Suprapubic skin (tissue), 4 donors: ENCODE measurements around the gene TNFRSF4. TPM values are rescaled to one million over a fixed set of nuclear protein-coding genes. Genes with fewer than 3 reads are reported as not detected.

Source experiments
- DNase-seq, 2 donors: peaks; one replicate each; pipeline ENCODE4 v3.0.0-alpha.2; 2019; ENCODE audit warnings: low spot score in 2 of 2
- H3K27ac ChIP-seq: fragments of 200-600 bp; sonication (generic); one replicate; pipeline ENCODE4 v1.5.1; 2019
- H3K27me3 ChIP-seq: fragments of 200-600 bp; sonication (generic); one replicate; pipeline ENCODE4 v1.5.1; 2019
- H3K36me3 ChIP-seq: fragments of 200-600 bp; sonication (generic); one replicate; pipeline ENCODE4 v1.5.1; 2019
- H3K4me1 ChIP-seq: fragments of 200-600 bp; sonication (generic); one replicate; pipeline ENCODE4 v1.5.1; 2019
- H3K4me3 ChIP-seq: fragments of 200-600 bp; sonication (generic); one replicate; pipeline ENCODE4 v1.5.1; 2019; ENCODE audit warnings: mild to moderate bottlenecking
- H3K9me3 ChIP-seq: fragments of 200-600 bp; sonication (generic); one replicate; pipeline ENCODE4 v1.5.1; 2019
- EP300 ChIP-seq: sonication (generic); formaldehyde crosslinking; IDR thresholded peaks from one replicate; pipeline ENCODE4 v1.6.1; 2017; ENCODE audit warnings: antibody characterized with exemption
- POLR2A ChIP-seq, 2 donors: fragments of 450-650 bp; IDR thresholded peaks; one replicate each; pipeline ENCODE4 v1.6.1; 2017; ENCODE audit warnings: antibody characterized with exemption in 2 of 2, mild to moderate bottlenecking in 2 of 2, moderate library complexity in 2 of 2
- POLR2AphosphoS5 ChIP-seq, 3 donors: sonication (generic); formaldehyde crosslinking; IDR thresholded peaks; one replicate each; pipeline ENCODE4 v1.6.1; 2017; ENCODE audit warnings: antibody characterized with exemption in 3 of 3
- WGBS: methylation state at CpG from one replicate; pipeline ENCODE4 v1.1.5; 2018; 5-methylcytosine and 5-hydroxymethylcytosine counted together
- total RNA-seq, 4 donors: library from RNA; depleted of rRNA; stranded (reverse); fragments of >200 nt; gene quantifications; one replicate each; pipeline ENCODE4 v1.1.0, GENCODE V29; 2016
- TF ChIP-seq, protein P1 (sequence below), 2 donors: fragments of 200-600 bp in 1 of 2; fragments of 450-650 bp in 1 of 2; sonication (generic) in 1 of 2; IDR thresholded peaks; one replicate each; pipeline ENCODE4 v1.5.1; 2016 to 2019; ENCODE audit warnings: antibody characterized with exemption in 2 of 2, mild to moderate bottlenecking in 1 of 2, moderate library complexity in 1 of 2

Gene TNFRSF4
- total RNA-seq, 4 donors from 2014 or later: 0.42 to 1.4 (median 0.72) TPM; not detected in 1

DNA sequence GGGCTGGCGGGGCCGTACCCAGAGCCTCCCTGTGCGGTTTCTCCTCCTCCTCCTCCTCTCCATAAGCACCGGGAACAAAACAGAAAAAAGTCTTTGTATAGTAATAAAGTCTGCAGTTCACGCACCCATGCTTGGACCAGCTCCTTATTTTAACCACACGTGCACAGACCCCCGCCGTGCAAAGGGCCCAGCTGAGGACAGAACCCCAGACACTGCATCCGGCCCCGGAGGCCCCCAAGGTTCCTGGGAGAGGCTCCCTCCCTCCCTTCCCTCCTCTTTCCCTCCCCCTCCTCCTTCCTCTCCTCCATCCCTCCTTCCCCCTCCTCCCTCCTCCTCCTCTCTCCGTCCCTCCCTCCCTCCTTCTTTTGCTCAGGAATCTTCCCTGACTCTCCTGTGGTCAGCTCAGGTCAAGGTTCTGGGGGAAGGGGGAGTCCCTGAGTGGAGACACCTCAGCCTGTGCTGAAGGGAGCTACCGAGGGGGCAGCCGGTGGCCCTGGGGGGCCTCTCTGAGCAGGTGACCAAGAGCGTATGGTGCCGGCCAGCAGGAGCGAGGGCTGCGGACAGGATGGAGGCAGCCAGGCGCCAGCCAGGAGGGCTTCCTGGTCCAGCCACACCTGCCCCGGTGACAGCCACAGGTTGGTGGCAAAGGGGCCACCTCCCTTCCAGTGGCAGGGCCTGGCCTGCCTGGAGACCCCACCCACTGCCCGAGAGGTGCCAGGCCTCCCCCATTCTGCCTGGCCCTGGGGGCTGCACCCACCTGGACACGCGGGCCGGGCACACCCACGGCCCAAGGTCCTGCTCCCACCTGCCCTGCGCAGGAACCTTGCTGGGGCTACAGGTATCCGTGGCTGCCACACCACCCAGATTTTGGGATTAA lies 43.5 kb downstream of the TNFRSF4 start:
- Histone ChIP-seq H3K27me3 (peaks cover 75% of the 10 kb centered on the region), H3K9me3 (no peaks in the 10 kb centered on the region), H3K4me3 (no peak overlapping the region), H3K27ac (no peak overlapping the region), H3K36me3 (no peaks in the 10 kb centered on the region), H3K4me1 (peaks cover 20% of the 10 kb centered on the region)
- 58% methylated on average over 18 of the region's 26 CpGs for WGBS
- TF ChIP-seq POLR2A (IDR thresholded peaks at IDR 0.05): no peak
- no peak for TF ChIP-seq POLR2AphosphoS5 (IDR thresholded peaks at IDR 0.05)
- TF ChIP-seq, protein P1, sequence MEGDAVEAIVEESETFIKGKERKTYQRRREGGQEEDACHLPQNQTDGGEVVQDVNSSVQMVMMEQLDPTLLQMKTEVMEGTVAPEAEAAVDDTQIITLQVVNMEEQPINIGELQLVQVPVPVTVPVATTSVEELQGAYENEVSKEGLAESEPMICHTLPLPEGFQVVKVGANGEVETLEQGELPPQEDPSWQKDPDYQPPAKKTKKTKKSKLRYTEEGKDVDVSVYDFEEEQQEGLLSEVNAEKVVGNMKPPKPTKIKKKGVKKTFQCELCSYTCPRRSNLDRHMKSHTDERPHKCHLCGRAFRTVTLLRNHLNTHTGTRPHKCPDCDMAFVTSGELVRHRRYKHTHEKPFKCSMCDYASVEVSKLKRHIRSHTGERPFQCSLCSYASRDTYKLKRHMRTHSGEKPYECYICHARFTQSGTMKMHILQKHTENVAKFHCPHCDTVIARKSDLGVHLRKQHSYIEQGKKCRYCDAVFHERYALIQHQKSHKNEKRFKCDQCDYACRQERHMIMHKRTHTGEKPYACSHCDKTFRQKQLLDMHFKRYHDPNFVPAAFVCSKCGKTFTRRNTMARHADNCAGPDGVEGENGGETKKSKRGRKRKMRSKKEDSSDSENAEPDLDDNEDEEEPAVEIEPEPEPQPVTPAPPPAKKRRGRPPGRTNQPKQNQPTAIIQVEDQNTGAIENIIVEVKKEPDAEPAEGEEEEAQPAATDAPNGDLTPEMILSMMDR (IDR thresholded peaks at IDR 0.05): no peak
- peak in 1 of 2 donors; percentile 47 for DNase-seq

DNA sequence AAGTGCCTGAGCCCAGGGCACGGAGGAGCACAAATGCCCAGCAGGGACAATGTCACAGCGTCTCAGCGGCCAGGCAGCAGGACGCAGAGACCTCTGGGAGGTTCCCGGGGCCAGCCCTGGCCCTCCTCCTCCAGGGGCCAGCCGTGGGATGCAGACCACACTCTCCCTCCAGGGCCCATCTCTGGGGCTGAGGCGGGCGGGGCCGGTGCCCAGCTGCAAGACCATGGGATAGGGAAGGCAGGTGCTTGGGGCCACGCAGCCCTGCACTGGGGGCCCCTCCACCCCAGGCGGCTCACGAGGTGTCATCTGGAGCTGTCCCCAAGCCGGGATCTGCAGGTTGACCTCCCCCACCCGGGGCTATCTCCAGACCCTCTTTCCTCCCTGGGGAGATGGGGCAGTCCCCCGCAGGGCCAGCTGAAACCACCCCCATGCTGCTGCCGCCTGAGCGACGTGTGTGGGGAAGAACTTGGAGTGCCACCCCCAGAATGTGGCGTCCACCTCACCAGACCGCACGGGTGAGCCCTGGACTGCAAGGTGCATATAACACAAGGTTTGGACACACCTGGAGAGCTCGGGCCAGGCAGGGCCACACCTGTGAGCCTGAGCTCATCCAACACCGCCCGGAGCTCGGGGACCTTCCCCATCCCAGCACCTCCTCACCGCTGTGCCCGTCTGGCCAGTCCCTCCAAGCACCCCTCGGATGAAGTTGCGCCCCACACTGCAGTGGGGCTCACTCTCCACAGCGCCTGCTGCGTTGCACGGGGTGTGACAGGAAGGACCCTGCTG lies 44.3 kb downstream of the TNFRSF4 start:
- Histone ChIP-seq H3K36me3 (no peaks in the 10 kb centered on the region), H3K4me3 (no peak overlapping the region), H3K27ac (no peak overlapping the region), H3K9me3 (no peaks in the 10 kb centered on the region), H3K27me3 (peaks cover 71% of the 10 kb centered on the region), H3K4me1 (peaks cover 25% of the 10 kb centered on the region)
- DNase-seq: peak in 1 of 2 donors; percentile 64
- TF ChIP-seq, protein P1 (IDR thresholded peaks at IDR 0.05): no peak
- TF ChIP-seq POLR2A (IDR thresholded peaks at IDR 0.05) (no peak), POLR2AphosphoS5 (IDR thresholded peaks at IDR 0.05) (no peak), EP300 (no peak)
- WGBS: 80% methylated on average over 17 of the region's 32 CpGs

DNA sequence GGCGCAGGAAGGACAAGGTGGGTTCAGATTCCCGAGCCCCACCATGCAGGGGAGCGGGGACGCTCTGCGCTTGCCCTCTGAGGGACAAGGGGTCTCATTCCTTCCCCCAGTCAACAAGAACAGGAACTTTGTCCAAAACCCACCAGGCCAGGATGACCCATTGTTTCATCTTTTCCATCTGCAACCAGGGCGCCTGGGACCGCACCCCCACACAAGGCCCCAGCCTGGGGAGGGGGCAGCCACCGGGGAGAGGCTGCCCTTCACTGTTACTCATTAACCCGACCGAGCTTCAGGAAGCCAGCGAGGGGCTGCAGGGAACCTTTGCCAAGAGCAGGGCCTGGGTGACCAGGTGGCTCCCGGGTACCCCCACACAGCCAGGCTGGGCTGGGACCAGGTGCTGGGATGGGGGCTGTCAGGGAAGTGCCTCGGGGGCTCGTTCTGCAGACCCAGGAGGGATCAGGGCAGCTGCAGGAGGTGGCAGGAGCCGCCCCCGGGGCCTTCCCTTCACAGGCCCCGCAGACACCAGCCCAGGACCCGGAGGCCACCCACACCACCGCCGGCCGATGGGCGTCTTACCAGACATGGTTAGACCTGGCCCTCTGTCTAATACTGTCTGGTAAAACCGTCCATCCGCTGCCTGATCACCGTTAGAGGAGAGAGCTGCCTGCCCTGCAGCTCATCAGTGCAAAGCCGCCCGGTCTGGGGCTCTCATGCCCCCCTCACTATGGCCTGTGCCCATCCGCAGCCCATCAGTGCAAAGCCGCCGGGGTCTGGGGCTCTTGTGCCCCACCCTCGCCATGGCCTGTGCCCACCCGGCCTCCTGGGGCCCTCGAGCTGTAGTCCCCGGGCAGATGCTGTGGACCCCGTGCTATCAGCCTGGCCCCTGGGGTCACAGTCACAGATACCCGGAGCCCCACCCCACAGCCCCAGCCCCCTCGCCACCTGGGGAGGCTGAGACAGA lies 45.2 kb downstream of the TNFRSF4 start:
- TF ChIP-seq POLR2AphosphoS5 (IDR thresholded peaks at IDR 0.05) (no peak), POLR2A (IDR thresholded peaks at IDR 0.05) (no peak), EP300 (no peak)
- TF ChIP-seq, protein P1 (IDR thresholded peaks at IDR 0.05): no peak
- DNase-seq: peak in 1 of 2 donors; percentile 56
- H3K36me3 ChIP-seq: no peaks in the 10 kb centered on the region
- H3K4me1 ChIP-seq: peaks cover 25% of the 10 kb centered on the region
- H3K4me3 ChIP-seq: no peak overlapping the region
- peaks cover 67% of the 10 kb centered on the region for H3K27me3 ChIP-seq
- H3K27ac ChIP-seq: no peak overlapping the region
- no CpG with 5 or more reads among the region's 37 CpGs for WGBS
- H3K9me3 ChIP-seq: no peaks in the 10 kb centered on the region

DNA sequence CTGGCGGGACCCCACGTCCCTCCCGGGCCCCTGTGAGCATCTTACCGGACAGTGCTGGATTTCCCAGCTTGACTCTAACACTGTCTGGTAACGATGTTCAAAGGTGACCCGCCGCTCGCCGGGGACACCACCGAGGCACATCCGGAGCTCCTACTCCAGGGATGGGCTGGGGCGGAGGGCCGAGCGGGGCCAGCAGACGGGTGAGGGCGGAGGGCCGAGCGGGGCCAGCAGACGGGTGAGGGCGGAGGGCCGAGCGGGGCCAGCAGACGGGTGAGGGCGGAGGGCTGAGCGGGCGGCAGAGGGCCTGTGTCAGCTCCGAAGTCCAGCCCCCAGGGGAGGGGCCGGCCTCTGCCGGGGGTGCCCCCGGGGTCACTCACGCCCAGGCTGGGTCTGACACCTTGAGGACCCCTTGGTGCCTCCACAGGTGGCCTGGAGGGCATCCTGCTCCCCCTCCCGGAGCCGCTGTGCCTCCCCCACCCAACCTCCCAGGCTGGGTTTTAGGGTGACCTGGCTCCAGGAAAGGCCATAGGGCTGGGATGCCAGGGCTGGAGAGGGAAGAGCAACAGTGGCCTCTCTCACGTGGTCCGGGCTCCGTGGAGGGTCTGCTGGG lies 46.0 kb downstream of the TNFRSF4 start:
- Histone ChIP-seq H3K27me3 (peaks cover 59% of the 10 kb centered on the region), H3K27ac (no peak overlapping the region), H3K36me3 (no peaks in the 10 kb centered on the region), H3K9me3 (no peaks in the 10 kb centered on the region), H3K4me3 (no peak overlapping the region), H3K4me1 (peaks cover 25% of the 10 kb centered on the region)
- WGBS: 81% methylated on average over 11 of the region's 36 CpGs
- TF ChIP-seq POLR2AphosphoS5 (IDR thresholded peaks at IDR 0.05) (no peak), POLR2A (IDR thresholded peaks at IDR 0.05) (no peak), EP300 (no peak)
- TF ChIP-seq, protein P1 (IDR thresholded peaks at IDR 0.05): no peak
- no peak for DNase-seq
